ENCODE results near the gene GNAS-AS1.

The GNAS-AS1 gene

DNA sequence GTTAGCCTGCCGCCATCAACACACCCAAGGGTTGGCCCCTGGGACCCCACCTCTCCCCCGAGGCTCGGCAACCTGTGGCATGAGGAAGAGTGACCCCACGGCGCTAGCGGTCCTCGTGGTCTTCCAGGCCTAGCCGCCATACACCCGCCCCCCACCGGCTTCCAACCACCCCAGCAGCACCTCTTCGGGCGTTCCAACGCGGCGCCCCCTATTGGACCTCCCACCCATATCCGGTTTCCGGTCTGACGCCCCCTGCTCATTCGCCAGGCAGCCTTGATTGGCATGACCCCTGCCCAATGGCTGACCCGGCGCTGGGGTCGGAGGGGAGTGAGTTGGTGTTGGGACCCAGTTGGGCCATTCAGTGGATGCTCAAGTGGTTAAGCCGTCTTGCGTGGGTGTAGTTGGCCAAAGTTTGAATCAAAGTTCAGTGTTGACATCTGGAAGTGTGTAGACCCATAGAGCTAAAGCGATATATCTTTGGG is at the start of gene GNAS-AS1:
GNAS-AS1 (minus strand) TSS at position 210 of the 482 bp plus-strand sequence.
- DNase-seq = peak in 49 of 58 donors; percentile 4 to 65 (median 37)

DNA sequence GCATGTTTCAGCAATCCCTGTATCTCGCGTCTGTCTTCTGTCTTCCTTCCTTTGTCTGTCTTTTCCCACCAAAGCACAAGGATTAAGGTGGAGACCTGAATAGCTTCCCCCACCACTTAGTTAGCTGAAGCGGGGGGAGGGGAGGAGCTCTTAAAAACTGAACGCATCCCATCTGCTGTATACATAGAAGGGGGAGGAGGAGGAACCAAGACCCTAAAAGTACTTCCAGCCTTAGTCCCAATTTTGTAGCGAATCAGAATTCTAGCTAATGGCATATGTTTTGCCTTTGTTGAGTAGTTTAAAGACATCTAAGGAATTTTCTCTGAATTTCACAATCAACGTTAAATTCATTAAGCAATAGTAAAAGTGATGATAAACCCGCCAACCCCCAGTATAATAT is 49.7 kb upstream of the GNAS-AS1 start:
- DNase-seq = no peak

DNA sequence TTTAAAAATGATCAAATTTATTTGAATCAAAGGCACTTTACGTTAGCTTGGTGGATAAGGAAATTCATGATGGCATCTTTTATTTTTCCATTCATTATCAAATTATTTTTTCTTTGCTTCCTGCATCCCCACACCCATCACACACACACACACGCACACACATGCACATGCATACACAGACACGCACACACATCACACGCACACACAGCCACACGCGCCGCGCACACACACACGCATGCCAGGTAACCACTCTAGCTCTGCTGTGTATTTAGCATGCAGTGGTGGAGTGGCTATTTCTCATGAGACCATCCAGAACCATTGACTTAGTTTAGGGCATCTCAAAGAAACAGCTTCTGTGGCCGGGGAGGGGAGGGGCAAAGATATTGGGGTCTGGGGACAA is 48.8 kb upstream of the GNAS-AS1 start:
- no peak for DNase-seq

DNA sequence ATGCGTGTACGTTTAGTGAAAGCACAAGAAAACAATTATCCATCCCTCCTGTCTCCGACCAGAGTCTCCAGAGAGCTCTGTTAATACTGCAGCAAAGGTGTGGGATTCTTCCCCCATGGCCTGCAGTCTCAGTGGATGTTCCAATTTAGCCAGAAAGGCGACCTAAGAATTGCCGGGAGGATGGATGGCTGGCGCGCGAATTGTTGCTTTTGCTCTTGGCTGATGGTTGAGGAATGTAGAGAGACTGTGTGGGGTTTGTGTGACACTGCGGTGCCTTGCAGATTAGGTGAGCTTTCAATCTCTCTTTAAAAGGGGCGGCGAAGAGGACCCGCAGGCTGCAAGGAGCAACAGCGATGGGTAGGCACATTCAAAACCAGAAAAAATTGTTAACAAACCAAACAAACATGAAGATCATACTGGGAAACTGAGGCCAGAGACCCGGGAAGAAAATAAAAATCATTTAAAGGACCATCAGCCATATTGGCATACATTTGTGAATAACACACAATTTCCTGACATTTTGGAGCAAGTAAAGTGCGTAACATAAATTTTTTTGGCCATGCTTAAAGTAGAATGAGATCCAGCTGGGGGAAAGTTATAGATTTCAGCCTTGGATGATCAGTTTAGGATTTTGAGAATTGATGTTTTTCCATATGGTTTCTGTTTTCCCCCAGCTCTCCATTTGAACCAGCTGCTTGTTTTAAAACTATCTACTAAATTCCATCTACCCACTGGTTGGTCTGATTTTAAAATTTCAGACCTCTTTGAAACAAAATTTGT is 48.1 kb upstream of the GNAS-AS1 start:
- no peak for DNase-seq

DNA sequence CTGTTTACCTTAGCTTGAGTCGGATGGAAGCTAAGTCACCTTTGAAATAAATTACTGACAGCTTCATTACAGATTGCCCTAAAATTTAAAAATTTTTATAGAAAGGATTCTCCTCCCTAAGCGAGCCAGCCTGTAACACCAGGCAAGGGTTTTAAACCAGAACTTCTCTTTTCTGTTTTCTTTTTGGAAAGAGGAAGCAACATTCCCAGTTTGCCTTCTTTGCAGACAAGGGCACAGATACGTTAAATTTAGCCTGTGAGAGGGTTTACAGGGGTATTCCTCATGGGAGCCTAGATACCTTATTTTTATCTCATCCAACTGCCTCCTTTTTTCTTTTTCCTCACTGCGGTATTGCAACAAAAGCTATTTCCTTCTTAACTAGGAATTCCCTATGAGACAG is 46.8 kb upstream of the GNAS-AS1 start:
- no peak for DNase-seq

DNA sequence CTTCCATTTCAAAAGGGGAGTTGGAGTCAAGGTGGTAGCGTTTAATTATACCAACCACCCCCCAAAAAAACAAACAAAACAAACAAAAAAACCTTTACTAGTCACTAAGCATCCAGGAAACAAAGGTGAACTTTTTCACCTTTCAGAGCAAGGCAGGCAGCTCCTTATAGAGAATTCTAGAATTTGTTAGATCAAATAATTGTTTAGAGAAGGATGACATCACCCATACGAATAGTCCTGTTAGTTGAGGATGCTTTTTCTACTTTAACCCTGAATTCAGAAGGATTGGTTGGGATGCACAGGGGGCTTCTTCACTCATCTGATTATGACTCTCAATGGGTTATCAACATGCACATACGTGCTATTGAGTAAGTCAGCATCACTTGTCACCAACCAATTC is 46.1 kb upstream of the GNAS-AS1 start:
- no peak for DNase-seq

DNA sequence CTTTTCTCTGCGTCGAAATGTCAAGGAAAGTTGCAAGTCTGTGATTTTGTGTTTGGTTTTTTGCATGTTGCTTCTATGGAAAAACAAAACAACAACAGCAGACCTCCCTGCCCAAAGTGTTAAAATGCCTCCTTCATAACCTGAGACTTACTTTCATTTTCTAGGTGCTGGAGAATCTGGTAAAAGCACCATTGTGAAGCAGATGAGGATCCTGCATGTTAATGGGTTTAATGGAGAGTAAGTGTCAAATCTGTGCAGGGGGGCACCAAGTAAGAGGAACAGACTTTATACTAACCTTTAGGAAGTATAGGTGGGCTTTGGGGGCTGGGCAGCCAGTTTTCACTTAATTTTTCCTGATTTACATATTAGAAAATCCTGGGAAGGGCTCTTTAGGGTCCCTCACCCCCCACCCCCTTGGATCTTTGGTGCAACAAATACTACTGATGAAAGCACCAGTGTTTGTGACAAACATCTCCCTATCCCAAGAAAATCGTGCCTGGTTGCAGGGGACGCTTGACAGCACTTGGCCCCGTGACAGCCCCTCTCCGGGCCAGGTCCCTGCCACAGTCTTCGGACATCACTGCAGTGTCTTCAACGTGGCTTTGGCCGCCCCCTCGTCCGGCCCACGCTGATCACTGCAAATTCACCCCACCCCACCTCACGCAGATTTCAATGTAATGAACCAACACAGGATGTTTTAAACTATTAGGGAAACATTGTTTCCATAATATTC is 44.9 kb upstream of the GNAS-AS1 start:
- DNase-seq = peak in 2 of 58 donors; percentile 12 to 21

DNA sequence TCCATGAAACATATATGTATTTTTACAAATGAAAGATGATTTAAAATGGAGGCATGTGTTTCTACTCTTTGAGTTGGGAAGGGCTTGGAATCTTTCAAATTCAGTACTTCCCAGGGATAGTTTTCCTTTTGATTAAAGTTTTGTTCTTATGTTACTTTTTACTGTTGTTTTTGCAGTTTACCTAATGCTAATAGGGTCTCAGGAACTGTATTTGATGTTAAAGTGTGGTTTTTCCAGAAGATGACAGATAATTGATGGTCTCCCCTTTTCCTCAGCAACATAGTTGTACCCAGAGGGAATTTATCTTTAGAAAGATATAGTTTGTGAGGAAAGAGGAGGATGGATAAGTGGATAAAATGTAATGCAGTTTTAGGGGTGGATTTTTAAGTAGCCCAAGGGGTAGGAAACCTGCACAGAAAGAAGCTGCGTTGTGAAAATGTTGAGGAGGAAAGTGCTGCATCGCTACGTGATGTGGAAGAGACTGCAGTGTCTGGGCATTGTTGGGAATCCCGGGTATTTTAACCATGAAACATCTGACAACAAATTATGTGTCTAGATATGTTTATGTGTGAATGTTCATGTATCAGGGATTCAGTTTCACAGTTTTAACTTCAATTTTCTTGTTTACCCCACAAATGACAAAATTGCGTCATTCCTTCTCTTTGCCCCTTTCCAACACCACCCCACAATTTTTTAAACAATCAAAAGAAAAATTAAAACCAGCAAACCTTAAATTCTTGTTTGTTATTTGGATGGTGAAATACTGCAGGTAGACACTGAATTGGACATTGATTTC is 44.1 kb upstream of the GNAS-AS1 start:
- no peak for DNase-seq

DNA sequence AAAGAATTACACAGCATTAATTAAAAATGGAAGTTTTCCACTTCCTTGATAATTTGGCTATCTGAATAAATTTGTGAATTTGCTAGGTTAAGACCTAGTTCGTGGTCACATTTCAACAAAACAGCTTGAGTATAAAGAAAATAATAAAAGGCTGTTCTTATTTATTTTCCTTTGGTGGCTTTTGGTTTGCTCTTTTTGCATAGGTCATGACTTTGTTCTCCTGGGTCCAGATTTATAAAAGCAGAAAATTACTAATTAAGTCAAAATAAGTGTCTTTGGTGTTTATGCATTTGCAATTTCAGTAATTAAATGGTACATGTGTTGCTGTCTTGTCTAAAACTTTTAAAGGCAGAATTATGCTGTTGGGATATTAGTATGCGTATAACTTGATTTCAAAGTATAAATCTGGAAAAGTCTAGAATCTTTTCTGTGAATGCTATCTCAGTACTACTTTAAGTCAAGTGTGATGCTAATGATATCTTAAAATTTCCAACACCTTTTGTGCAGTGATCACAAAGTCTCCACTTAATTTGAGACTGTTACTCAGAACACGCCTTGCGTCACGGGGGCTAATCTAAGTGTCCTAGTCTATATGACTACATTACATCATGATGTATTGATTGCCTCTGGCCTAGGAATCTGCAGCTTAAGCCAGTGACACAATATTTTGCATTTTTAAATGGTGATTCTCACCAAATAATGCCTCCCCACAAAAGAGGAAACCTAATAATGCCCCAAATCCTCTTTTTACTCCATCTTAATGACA is 42.8 kb upstream of the GNAS-AS1 start:
- no peak for DNase-seq

DNA sequence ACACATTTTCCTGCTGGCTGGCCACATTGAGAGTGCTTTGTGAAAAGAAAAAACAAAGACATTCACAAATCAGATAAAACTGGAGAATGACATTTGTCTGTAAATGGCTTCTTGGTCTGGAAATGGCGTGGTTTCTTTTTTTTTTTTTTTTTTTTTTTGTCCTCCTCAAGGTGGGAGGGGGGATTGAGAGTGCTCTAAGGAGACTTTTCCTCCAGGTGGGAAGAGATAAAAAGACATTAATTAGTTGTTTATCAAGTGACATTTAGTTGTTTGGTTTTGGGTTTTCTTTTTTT is 42.2 kb upstream of the GNAS-AS1 start:
- no peak for DNase-seq

DNA sequence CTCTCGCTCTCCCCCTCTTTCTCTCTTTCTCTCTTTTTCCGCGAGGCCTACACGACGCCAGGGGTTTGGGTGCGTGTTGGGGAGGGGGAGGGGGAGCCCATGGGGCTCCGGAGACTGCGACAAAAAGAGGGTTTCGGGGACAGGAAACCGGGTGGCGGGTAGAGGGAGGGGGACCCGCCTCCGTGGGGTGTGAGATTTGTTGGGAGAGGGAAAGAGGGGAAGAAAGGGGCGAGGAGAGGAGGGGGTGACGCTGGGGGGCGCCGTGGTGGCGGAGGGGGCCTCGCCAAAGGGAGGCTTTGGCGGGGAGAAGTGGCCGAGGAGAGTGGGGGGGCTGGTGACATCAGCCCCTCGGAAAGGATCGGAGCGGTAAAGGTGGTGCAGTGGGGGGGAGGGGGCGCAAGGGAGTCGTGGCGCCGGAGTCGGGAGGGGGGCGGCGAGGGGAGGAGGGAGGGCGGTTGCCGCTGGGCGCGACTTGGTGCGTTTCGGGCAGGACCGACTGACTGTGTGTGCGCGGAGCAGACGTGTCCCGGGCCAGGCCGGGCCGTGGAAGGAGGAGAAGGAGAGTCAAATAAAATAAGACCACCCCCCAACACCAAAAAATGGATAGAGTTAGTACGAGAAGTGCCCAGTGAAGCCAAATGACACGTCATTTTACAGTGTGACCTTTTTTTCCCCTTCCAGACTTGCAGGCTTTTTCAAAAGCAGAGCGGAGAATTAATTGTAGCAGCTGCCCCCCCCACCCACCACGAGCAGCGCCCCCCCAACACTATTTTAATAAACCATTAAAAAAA is 41.6 kb upstream of the GNAS-AS1 start:
- peak in 51 of 58 donors; percentile 23 to 78 (median 59) for DNase-seq

DNA sequence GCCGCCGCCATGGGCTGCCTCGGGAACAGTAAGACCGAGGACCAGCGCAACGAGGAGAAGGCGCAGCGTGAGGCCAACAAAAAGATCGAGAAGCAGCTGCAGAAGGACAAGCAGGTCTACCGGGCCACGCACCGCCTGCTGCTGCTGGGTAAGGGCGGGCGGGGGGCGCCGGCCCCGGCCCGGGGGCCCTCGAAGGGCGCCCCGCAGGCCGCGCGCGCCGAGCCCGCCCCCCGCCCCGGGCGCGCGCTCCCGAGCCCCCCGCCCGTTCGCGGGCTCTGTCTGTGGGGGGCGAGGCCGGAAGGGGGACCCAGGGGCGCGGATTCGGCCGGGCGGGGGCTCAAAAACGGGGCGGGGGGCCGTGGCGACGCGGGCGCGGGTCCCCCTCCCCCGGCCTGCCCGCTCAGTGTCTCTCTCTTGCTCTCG is 41.0 kb upstream of the GNAS-AS1 start:
- peak in 1 of 58 donors; percentile 25 for DNase-seq

DNA sequence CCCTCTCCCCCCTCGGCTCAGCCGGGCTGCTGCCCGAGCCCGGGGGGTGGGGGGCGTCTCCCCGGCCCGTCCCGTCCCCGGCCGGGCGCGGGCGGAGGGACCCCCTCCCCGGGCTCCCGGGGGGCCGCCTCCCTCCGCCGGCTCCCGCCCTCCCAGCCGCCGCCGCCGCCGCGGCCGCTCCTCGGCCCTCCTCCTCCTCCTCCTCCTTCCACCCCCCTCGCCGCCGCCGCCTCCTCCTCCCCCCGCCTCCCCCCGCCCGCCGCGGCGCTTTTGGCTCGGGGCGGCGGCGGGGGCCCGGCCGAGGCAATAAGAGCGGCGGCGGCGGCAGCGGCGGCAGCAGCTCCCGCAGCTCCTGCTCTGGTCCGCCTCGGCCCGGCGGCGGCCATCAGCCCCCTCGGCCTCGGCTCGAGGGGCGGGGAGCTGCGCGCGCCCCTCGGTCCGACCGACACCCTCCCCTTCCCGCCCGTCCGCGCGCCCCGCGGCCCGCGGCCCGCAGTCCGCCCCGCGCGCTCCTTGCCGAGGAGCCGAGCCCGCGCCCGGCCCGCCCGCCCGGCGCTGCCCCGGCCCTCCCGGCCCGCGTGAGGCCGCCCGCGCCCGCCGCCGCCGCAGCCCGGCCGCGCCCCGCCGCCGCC is 40.5 kb upstream of the GNAS-AS1 start:
- DNase-seq = peak in 48 of 58 donors; percentile 30 to 82 (median 67)

DNA sequence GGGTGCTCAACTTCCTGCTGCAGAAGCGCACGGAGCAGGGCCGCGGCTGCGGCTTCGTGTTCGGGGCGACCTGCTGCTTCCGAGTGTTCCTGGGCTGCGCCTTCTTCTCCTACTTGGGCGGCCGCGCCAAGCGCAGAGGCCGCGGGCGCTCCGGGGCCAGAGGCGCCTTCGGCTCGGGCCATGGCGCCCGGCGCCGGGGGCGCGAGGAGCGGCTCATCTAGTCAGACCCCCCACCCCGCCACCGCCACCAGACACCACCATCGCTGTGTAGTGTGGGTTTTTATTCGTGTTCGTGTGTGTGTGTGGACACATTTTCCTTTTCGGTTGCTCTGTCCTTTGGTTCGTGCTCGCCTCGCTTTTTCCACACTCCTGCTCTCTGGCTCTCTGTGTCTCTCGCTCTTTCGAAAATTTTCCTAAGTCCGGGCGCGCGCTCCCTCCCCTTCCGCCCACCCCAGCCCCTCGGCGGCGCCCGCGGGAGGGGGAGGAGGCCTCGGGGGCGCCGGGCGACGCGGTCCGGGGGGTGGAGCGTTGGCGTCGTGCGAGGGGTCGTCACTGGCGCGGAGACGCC is 39.9 kb upstream of the GNAS-AS1 start:
- DNase-seq = peak in 54 of 58 donors; percentile 23 to 82 (median 67)

DNA sequence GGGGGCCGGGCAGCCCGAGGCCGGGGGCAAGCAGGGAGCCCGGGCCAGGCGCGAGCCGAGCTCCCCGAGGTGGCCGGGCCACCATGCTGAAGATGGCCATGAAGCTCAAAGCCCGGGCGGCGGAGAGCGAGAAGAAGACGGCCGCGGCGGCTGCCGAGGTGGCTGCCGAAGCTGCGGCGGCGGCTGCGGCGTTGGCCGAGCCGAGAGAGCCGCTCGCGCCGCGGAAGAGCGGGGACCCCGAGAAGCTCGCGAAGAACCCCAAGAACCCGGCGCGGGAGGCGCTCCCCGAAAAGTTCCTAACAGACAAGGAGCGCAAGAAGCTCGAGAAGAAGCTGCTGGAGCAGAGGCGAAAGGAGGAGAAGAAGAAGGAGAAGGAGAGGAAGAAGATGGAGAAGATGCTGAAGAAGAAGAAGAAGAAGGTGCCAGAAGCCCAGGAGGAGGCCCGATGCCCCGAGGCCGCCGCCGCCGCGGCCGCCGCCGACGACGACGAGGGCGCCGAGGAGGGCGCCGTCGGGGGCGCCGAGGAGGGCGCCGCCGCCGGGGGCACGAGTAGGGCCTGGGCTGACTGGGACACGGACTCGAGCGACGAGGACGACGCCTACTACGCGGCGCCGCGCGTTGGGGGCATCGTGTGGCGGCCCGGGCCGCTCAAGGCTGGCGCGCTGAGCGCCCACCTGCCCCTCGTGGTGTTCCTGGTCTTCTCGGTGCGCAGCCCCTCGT is 39.3 kb upstream of the GNAS-AS1 start:
- no peak for DNase-seq

DNA sequence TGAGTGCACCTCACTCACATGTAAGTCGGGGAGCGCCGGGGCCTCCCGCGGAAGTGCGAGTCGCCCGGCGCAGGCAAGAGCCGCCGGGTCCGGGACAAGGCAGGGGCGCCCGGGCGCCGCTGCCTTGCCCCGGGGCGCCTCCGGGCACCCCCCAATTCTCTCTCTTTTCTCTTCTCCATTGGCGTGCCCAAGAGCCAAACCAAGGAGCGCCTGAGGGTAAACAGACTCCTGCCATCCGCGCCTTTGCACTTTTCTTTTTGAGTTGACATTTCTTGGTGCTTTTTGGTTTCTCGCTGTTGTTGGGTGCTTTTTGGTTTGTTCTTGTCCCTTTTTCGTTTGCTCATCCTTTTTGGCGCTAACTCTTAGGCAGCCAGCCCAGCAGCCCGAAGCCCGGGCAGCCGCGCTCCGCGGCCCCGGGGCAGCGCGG is 38.6 kb upstream of the GNAS-AS1 start:
- no peak for DNase-seq

DNA sequence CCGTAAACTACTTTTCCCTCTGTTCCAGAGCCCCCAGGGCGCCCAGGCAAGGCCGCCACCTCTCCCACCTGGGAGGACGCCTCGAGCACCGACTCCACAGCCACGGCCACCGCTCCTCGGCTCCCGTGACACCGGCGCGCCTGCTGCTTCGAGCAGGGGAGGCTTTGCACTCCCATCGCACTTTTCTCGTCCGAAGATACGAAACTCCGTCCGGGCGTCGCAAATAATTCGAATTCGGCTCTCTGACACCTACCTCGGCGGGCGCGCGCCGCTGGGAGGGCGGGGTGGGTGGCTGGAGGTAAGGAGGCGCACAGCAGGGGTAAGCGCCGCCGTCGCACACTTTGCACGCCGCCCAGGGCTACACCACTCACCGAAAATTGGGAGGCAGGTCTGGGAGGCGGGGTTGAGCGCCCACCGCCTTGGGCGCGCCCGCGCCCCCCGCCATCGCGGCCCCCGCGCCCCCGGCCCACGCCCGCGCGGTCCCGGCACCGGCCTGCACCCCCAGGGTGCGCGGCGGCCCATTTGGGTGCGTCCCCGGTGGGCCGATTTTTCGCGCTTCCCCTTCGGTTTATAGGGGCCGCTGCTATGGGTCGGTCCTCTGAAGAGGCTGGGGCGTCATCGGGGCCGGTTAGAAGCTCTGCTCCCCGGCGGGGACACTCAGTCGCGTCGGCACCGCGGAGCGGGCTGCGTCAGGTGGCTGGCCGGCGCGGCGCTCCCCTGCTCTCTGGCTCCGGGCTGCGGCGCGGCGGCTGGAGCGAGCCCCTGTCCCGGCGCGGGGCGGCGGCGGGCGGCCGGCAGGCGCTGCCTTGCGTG is 38.0 kb upstream of the GNAS-AS1 start:
- peak in 55 of 58 donors; percentile 14 to 81 (median 62) for DNase-seq

DNA sequence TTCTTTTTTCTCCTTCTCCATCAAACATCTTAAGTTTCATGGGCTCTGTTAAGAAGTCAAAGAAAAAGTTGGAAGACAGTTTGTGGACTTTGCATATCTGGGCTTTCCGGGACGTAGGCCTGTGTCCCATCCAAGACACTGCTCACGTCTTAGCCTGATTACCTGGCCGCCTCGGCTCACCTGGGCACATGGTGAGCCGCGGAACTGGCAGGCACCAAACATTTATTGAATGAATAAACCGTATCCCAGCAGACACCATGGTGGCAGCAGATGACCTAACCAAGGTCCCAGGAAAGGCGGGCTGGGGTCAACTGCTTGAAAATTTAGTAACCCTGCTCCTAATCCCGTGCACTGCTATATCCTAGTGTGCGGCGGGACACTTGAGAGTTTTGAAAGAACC is 37.4 kb upstream of the GNAS-AS1 start:
- no peak for DNase-seq
